Measurements from ENCODE around the gene C6orf52.
A peak's percentile ranks its signal among the peaks of the same experiment; 100 is the strongest.
"Not testable (repeated sequence)": the region's sequence is repeated elsewhere in the genome, so short reads cannot be mapped to it uniquely, and the experiment has no call there.

The C6orf52 gene

DNA sequence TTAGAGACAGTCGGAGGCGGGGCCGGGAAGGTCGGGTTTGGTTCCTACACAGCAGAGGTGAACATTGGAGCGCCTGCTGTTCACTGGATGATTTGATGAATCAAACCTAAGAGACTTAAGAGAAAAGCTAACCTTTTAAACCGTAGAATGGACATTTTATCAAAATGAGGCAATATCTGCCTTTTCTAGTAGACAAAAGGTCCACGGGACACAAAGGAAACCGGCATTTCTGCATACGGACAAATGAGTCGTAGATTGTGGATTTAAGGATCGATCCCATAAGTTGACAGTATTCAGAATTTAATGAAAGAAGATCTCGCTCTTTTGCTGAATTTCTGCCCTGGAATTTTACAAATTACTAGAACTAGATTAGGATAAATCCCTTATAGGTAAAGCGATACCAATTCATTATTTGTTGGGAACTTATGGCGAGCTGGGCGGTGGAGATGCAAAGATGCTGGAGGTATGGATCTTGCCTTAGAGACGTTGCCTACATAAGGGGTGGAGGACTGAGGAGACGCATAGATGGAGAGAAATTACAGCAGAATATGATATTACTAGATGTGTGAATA lies 756 bp upstream of the C6orf52 start:
- no peak for DNase-seq

DNA sequence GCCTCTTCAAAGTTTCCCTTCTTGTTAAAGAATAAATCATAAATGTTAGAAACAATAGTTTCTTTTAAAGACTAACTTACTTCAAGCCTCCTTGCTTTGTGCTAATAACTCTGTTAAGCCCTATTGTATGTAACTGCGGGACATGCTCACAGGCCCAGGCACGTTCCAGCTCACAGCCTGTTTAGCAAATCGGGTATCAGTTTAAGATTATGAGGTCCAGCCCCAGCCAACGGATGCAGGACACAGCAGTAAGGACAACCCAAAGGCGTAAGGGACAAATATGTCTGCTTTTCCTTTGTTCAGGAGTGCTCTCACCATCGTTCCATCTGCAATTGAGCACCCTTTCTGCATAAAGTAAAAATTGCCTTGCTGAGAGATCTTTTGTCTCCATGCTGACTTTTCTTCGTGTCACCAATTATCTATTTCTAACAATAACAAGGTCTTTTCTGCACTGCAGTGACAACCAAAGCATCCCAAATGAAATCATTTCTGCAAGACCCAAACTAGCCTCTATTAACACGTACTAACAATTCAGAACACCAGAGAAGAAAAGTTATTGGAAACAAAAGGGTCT lies 1.4 kb downstream of the C6orf52 start:
- no peak for DNase-seq

DNA sequence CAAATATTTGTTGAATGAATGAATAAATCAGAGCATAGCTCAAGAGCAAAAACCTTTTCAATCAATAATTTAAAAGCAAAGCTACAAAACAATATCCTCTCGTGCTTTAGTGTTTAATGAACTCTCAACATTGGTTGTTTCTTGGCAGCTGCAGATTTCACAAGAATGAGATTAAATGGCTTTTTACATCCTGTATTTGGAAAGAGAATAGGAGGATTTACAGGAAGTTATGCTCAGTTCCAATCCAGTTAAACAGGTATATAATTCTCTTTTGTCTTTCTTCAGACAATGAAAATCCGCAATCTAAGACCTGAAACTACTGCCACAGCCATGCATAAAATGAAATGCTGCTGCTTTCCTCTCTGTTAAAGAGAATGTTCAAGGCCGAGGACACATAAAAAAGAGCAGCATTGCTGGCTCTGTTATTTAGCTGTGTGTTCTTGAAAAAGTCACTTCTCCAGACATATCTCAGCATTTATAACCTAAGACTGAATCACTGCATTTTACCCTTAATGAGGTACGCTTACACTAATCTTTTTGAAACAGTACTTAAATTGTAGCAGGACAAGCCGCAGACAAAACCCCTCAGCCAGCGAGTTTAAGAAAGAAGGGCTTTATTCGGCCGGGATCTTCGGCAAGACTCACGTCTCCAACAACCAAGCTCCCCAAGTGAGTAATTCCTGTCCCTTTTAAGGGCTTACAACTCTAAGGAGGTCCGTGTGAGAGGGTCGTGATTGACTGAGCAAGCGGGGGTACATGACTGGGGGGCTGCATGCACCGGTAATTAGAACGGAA lies 3.6 kb downstream of the C6orf52 start:
- DNase-seq, result peak; percentile 9

DNA sequence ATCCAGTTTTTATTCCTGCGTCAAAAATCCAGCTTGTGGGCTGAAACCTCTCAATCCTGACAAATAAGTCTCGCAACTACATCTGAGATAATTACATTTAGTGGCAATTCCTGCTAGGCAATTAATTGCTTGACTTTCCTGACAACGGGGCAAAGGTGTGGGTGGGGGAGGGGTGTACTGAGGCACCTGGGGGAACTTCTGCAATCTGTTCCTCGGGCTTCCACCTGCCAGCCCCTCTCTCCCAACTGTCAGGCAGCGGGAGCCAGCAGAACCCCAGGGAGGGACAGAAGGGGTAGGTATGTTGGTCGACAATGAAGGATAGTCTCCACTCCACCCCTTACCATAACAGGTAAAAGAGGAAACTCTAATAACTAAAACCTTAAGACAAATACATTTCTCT lies 6.8 kb downstream of the C6orf52 start:
- DNase-seq, result no peak

DNA sequence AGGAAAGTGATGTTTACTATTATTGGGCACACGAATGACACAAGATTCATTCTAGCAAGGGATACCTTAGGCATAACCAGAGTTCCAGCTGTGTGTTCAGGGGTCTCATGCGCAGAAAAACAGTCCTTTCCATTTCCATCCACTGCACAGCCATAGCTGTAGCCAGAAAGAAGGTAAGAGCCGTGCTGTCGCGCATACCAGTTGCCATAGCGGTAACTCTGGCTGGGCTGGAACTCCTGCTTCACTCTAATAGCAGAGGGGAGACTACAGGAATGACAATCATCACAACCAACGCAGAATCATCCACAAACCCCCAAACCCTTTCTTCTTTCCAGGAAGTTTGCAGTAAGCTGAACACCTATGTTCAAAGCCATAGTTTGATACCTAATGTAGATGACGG lies 7.5 kb downstream of the C6orf52 start:
- DNase-seq, result no peak

DNA sequence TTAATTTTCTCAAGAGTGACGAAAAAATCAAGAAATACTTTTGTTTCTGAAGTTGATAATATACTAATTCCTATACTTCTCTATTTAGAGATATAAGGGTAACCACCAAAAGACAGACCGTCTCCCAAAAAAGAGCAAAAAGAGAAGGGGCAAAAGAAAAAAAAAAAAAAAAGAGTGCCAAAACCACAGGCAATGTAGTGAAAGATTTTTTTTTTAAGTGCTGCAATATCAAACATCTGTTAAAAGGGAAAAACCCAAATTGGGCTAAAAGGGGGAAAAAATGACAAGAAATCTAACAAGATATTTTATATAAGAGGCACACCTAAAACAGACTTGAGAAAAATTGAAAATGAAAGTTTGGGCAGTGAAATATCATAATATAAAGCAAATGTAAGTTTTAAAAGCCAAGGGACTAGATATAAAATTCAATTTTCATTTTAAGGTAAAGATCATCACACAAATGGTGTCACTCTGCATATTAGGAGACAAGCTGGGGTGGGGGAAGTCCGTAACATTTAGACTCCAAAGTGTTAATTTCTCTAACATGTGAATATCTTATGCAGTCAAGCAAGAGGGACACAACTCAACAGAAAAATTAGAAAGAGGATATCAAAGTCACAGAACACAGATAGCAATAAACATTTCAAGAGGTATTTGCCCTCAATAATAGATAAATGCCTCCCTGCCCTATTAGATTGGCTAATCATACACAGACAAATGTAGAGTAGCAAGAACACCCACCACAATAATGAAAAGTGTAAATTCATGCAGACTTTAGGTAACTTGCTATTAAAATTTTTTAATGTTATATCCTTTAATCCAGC lies 9.1 kb downstream of the C6orf52 start:
- no peak for DNase-seq

DNA sequence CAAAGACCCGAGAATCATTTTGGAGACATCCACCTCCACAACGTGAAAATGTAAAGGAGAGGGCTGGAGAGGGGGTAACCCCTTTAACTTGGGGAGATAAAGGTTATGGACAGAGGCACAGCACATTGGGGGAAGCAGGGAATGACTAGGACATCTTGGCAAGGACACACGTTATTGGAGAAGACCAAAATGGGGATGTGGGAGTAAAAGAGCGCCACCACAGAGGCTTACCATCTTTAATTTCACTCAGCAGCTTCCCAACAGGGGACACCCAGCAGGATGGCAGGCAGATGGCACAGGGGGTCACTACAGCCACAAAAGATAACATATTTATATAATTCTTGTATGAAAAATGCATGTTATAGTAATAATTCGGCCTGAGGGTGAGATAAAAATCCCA lies 9.8 kb downstream of the C6orf52 start:
- DNase-seq, result no peak

DNA sequence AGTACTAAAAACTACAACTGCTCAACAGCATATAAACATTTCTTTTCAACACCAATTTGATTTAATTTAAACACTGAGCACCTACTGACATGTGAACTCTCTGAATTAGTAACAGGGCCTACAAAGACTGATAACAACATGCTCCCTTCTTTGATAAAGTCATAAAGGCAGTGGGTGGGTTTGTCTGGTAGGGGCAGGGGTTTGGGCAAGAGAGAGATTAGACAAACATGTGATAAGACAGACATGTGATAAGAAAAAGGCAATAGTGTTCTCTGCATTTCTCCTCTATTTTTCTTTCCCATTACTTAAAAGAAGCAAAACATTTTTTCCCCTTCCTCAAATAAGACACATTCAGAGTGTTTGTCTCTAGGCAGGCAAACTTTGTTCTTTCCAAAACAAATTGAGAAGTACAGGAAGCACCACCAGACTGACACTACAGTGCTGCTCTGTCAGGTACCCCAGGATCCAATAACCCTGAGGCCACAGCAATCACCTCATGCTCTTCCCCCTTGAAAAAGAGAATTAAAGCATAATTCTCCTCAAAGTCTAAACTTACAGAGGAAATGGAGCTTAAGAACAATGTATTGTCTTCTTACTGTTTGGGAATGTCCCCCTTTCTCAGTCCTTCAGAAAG lies 11.9 kb downstream of the C6orf52 start:
- no peak for DNase-seq

DNA sequence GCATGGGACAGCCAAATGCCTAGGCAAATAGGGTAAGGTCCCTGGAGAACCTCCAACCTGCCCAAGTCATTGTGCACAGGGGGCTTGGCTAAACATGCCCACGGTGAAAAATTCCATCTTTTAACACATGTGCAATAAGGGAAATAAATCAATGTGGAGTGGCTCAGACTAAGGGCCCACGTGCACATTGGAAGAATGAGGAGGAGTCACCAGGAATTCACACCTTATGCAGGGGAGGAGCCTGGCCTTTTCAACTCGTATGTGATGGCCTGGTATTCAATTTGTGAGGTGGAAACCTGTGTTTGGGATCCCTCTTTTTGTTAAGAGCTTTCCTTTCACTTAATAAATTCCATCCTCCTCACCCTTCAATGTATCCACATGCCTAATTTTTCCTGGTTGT lies 12.6 kb downstream of the C6orf52 start:
- DNase-seq, result no peak

DNA sequence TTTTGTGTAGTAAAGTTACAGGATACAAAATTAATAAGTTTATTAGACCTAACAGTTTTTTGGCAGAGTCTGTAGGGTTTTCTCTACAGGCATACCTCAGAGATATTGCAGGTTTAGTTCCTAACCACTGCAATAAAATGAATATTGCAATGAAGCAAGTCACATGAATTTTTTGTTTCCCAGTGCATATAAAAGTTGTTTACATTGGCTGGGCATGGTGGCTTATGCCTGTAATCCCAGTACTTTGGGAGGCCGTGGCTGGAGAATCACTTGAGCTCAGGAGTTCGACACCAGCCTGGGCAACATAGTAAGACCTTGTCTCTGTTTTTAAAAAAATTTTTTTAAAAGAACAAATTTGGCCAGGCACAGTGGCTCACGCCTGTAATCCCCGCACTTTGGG lies 16.0 kb downstream of the C6orf52 start:
- no peak for DNase-seq

DNA sequence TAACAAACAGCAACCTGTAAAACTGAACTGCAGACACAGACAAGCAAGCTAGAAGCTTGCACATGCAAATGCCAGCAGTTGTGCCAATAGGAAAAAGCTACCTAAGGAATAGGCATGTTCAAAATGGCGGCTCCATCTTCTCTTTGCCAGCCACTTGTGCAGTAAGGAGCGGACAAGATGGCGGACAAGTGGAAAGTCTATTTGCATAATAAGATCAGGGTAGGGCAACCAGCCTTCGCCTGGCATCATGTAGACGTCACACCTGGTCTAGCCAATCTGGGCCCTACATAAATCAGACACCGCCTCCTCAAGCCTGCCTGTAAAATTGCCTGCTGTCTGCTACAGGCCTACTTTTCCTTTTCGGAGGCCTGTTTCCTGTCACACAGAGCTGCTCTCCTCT lies 18.0 kb downstream of the C6orf52 start:
- no peak for DNase-seq

DNA sequence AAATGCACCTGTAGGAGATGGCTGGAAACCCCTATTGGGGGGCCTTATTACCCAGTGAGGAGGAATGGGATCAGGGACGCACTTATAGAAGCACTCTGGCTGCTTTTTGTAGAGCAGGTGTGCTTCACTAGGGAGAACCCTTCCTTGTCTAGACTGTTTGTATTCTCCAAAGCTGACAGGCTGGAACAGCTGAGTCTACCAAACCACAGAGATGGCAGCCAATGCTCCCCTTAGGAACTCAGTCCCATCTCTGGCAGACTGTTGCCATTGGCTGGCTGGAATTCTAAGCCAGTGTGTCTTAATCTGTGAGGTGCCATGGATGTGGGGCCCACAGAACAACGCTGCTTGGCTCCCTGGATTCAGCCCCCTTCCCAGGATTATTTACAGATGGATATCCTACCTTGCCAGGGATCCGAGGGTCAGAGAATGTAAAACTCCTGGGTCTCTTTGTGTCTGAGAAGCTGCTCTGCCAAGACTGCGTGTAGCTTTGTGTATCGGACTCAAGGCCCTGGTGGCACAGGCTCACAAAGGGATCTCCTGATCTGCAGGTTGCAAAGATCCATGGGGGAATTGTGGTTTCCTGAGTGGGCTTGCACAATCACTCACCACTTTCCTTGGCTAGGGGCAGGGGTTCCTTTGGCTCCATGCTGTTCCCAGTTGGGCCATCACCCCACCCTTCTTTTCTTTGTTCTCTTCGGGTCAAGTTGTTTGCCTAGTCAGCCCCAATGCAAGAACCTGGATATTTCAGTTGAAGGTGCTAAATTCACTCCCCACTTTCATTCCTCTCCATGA lies 26.1 kb downstream of the C6orf52 start:
- no peak for DNase-seq

DNA sequence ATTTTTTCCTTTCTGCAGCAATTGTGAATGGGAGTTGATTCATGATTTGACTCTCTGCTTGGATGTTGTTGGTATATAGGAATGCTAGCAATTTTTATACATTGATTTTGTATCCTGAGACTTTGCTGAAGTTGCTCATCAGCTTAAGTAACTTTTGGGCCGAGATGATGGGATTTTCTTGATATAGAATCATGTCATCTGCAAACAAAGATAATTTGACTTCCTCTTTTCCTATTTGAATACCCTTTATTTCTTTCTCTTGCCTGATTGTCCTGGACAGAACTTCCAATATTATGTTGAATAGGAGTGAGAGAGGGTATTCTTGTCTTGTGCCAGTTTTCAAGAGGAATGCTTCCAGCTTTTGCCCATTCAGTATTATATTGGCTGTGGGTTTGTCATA lies 28.8 kb downstream of the C6orf52 start:
- DNase-seq, result not testable (repeated sequence)

DNA sequence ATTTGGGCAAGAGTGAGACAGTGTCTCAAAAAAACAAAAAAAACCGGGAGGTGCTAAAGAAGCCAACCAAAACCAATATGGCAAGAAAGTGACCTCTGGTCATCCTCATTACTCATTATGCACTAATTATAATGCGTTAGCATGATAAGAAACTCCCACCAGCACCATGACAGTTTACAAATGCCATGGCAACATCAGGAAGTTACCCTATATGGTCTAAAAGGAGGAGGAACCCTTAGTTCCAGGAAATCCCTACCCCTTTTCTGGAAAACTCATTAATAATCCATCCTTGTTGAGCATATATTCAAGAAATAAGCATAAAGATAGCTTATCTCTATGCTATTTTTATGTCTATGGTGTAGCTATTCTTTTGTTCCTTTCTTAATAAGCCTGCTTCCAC lies 31.7 kb downstream of the C6orf52 start:
- DNase-seq, result no peak

DNA sequence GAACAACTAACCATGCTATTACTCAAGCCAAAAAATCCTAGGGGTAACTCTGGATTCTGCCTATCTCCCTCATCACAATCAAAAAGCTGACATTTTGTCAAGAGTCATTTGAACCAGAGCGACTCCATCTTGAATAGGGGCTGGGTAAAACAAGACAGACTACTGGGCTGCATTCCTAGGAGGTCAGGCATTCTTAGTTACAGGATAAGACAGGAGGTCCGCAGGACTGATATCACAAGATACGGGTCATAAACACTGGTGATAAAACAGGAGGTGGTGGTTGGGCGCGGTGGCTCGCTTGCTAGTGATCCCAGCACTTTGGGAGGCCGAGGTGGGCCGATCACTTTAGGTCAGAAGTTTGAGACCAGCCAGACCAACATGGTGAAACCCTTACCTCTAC lies 32.2 kb downstream of the C6orf52 start:
- DNase-seq, result no peak

DNA sequence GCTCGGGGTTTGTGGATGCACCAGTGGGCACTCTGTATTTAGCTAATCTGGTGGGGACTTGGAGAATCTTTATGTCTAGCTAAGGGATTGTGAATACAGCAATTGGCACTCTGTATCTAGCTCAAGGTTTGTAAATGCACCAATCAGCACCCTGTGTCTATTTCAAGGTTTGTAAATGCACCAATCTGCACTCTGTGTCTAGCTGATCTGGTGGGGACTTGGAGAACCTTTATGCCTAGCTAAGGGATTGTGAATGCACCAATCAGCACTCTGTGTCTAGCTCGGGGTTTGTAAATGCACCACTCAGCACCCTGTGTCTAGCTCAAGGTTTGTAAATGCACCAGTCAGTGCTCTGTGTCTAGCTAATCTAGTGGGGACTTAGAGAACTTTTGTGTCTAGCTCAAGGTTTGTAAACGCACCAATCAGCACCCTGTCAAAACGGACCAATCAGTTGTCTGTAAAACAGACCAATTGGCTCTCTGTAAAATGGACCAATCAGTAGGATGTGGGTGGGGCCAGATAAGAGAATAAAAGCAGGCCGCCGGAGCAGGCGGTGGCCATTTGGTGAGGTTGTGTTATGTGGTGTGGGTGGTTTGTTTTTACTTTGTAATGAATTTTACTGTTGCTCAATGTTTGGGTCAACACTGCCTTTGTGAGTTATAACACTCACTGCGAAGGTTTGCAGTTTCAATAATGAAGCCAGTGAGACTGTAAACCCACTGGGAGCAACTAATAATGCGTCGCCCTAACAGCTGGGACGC lies 33.8 kb downstream of the C6orf52 start:
- not testable (repeated sequence) for DNase-seq

DNA sequence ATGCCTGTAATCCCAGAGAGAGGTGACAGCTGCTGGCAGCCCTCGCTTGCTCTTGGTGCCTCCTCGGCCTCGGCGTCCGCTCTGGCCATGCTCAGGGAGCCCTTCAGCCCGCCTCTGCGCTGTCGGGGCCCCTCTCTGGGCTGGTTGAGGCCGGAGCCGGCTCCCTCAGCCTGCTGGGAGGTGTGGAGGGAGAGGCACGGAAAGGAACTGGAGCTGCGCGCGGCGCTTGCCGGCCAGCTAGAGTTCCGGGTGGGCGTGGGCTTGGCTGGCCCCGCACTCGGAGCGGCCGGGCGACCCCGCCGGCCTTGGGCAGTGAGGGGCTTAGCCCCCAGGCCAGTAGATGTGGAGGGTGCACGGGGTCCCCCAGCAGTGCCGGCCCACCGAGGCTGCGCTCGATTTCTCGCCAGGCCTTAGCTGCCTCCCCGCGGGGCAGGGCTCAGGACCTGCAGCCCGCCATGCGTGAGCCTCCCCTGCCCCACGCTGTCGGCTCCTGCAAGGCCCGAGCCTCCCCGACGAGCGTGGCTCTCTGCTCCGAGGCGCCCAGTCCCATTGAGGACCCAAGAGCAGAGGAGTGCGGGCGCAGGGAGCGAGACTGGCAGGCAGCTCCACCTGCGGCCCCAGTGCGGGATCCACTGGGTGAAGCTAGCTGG lies 34.6 kb downstream of the C6orf52 start:
- DNase-seq, result no peak

DNA sequence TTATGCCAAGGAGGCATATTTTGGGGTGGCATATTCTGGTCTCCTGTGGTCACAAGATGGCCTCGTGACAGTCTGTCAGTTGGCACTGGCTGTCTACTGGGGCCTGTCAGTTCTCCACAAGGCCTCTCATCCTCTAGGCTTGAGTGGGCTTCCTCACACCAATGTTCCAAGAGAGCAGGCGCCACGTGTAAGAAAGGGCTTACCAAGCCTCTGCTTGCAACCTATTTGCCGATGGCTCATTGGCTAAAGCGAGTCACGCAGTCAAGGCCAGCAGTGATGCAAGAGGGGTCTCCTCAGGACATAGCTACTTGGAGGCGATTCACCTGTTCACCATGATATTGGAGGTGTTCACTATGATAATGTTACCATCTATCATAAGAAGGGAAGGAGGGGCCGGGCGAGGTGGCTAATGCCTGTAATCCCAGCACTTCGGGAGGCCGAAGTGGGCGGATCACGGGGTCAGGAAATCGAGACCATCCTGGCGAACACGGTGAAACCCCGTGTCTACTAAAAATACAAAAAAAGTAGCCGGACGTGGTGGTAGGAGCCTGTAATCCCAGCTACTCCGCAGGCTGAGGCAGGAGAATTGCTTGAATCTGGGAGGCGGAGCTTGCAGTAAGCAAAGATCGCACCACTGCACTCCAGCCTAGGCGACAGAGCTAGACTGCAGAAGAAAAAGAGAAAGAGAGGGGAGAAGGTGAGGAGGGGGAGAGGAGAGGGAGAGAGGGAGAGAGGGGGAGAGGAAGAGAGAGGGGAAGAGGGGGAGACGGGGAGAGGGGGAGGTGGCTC lies 35.3 kb downstream of the C6orf52 start:
- DNase-seq, result no peak

DNA sequence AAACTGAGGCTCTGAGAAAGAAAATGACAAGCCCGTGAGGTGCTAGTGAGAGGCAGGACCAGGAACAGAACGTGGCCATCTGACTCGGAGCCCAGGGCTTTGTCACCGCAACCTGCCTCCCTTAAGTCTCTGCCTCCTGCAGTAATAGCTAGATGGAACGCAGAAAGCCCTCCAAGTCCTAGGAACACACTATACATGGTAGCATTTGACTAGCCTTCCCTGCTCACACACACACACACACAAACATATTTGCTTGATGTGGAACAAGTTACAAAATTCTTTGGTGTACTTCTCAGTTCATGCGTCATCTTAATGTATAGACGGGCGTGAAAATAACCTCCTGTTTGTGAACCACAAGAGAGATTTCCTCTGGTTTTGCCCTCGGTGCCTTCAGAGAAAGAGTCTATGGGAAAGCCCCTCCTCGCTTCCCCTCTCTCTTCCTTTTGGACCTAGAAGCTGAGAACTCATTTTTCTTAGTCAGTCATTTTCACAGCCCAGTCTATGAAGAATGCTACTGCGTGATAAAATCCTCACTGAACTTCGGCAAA lies 38.8 kb downstream of the C6orf52 start:
- no peak for DNase-seq

DNA sequence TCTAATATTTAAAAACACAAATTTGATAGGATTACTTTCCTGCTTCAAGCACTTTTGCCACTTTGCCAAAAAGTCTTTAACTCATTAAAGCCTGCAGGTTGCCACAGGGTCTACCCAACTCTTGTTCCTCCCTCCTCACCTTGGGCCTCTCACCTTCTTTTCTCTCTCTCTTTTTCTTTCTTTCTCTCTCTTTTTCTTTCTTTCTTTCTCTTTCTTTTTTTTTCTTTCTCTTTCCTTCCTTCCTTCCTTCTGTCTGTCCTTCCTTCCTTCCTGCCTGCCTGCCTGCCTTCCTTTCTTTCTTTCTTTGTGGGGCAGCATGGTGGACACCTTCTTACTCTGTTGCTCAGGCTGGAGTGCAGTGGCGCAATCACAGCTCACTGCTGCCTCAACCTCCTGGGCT lies 50.2 kb downstream of the C6orf52 start:
- DNase-seq, result no peak
